Gastroesophageal sphincter (tissue), 4 donors: Measurements from ENCODE around the gene ELOVL5. TPM values are rescaled to one million over a fixed set of nuclear protein-coding genes. Genes with fewer than 3 reads are reported as not detected.
A peak's percentile ranks its signal among the peaks of the same experiment; 100 is the strongest.
"Not testable (repeated sequence)": the region's sequence is repeated elsewhere in the genome, so short reads cannot be mapped to it uniquely, and the experiment has no call there.

Experiments used
- ATAC-seq: fragments of 150-250 bp; one replicate; pipeline ENCODE4 v1.9.1; 2016; ENCODE audit warnings: mild to moderate bottlenecking, moderate library complexity
- H3K27ac ChIP-seq, 4 donors: fragments of 200-600 bp; sonication (generic) in 3 of 4; 1 replicate in 3 of 4; 2 replicates in 1 of 4; pipeline ENCODE4 v1.5.1; 2016 to 2019
- H3K27me3 ChIP-seq: fragments of 200-600 bp; sonication (generic); one replicate; pipeline ENCODE4 v1.5.1; 2019
- H3K36me3 ChIP-seq, 2 donors: fragments of 200-600 bp; sonication (generic); one replicate each; pipeline ENCODE4 v1.5.1; 2019; ENCODE audit warnings: control low read depth in 1 of 2
- H3K4me1 ChIP-seq, 3 donors: fragments of 200-600 bp; sonication (generic); 1 replicate in 2 of 3; 2 replicates in 1 of 3; pipeline ENCODE4 v1.5.1; 2016 to 2019; ENCODE audit warnings: control low read depth in 2 of 3
- H3K4me3 ChIP-seq, 2 donors: fragments of 200-600 bp; sonication (generic); one replicate each; pipeline ENCODE4 v1.5.1; 2019; ENCODE audit warnings: mild to moderate bottlenecking in 1 of 2, moderate library complexity in 1 of 2
- H3K9me3 ChIP-seq, 3 donors: fragments of 200-600 bp; sonication (generic); one replicate each; pipeline ENCODE4 v1.5.1; 2017 to 2019; ENCODE audit warnings: control low read depth in 2 of 3
- CTCF ChIP-seq, 4 experiments: fragments of 200-600 bp in 2 of 4; fragments of 450-650 bp in 2 of 4; sonication (generic) in 1 of 4; IDR thresholded peaks; one replicate each; pipeline ENCODE4 v1.5.1; 2017 to 2019; ENCODE audit warnings: antibody characterized with exemption in 4 of 4, mild to moderate bottlenecking in 2 of 4, moderate library complexity in 2 of 4
- EP300 ChIP-seq: sonication (generic); formaldehyde crosslinking; IDR thresholded peaks from one replicate; pipeline ENCODE4 v1.6.1; 2017; ENCODE audit warnings: antibody characterized with exemption, mild to moderate bottlenecking
- POLR2A ChIP-seq, 2 donors: fragments of 450-650 bp; IDR thresholded peaks; one replicate each; pipeline ENCODE4 v1.6.1; 2017; ENCODE audit warnings: antibody characterized with exemption in 2 of 2, mild to moderate bottlenecking in 2 of 2, moderate library complexity in 1 of 2
- POLR2AphosphoS5 ChIP-seq: sonication (generic); formaldehyde crosslinking; IDR thresholded peaks from one replicate; pipeline ENCODE4 v1.6.1; 2017; ENCODE audit warnings: antibody characterized with exemption
- WGBS, 2 donors: methylation state at CpG; one replicate each; pipeline ENCODE4 v1.1.5; 2018; ENCODE audit warnings: low coverage in 1 of 2; 5-methylcytosine and 5-hydroxymethylcytosine counted together
- total RNA-seq, 4 donors: library from RNA; depleted of rRNA; stranded (reverse); fragments of >200 nt; gene quantifications; one replicate each; pipeline ENCODE4 v1.1.0, GENCODE V29; 2016

The ELOVL5 gene
- total RNA-seq, 4 donors from 2014 or later, result 51.5 to 94.6 (median 64.6) TPM

DNA sequence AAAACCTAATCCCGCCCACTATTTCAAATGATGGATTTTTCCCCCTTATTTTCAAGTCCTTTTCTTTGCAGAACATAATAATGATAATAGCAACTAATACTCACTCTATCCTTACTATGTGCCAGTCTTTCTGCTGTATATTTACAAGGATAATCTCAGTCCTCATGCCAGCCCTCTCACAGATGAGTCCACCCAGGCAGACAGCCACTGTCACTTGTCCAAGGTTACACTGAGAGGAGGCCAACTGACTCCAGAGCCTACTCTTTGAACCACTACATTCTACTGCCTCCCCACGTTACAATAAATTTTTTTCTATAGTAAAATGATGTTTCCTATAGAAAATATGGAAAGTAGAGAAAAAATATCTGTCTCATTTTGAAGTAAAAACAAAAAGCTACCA lies 30.9 kb downstream of the ELOVL5 start:
- peaks cover 18 to 69% (median 26%) of the 10 kb centered on the region in 3 donors for H3K4me1 ChIP-seq
- no peak for TF ChIP-seq EP300
- no peak for TF ChIP-seq POLR2AphosphoS5
- TF ChIP-seq CTCF (IDR thresholded peaks at IDR 0.05), result no peak
- no peak for TF ChIP-seq POLR2A (IDR thresholded peaks at IDR 0.05)
- no peak for ATAC-seq
- WGBS, 2 donors, result 80 to 100% methylated on average over 1 to 2 of the region's 2 CpGs
- no peaks in the 10 kb centered on the region for H3K9me3 ChIP-seq
- H3K27me3 ChIP-seq, result no peaks in the 10 kb centered on the region
- H3K27ac ChIP-seq, result no peak overlapping the region
- no peak overlapping the region for H3K4me3 ChIP-seq
- no peaks in the 10 kb centered on the region for H3K36me3 ChIP-seq

GRCh38 chr6:53317299-53317698 lies 31.5 kb downstream of the ELOVL5 start:
- not testable (repeated sequence) for H3K9me3 ChIP-seq, H3K4me3 ChIP-seq, ATAC-seq, H3K27me3 ChIP-seq, H3K36me3 ChIP-seq, H3K27ac ChIP-seq
- WGBS, 2 donors, result 65 to 82% methylated on average over 4 to 8 of the region's 8 CpGs
- peaks cover 15 to 63% (median 24%) of the 10 kb centered on the region in 3 donors for H3K4me1 ChIP-seq

DNA sequence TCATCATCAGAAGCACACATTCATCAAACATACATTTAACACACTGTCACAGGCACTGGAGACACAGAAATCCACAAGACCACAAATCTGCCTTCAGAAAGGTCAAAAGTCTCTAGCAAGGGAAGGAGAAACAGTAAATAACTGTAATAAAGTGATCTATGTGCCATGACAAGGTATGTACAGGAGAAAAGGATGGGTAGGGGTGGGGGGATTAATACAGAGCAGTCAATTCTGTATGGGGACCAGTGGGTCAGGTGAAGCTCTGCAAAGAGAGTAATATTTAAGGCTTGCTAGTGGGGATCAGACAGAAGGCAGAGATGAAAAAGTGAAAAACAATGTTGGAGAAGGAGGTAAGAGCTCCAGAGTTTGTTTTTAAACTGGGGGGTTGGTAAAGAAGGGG lies 32.6 kb downstream of the ELOVL5 start:
- peaks cover 8 to 53% (median 17%) of the 10 kb centered on the region in 3 donors for H3K4me1 ChIP-seq
- TF ChIP-seq CTCF (IDR thresholded peaks at IDR 0.05), result no peak
- no peak for TF ChIP-seq EP300
- no peak for TF ChIP-seq POLR2A (IDR thresholded peaks at IDR 0.05)
- TF ChIP-seq POLR2AphosphoS5, result no peak

GRCh38 chr6:53315086-53315724 lies 33.5 kb downstream of the ELOVL5 start:
- TF ChIP-seq EP300, result no peak
- no peak for TF ChIP-seq POLR2AphosphoS5
- TF ChIP-seq POLR2A (IDR thresholded peaks at IDR 0.05), result no peak
- no peak for TF ChIP-seq CTCF (IDR thresholded peaks at IDR 0.05)
- 68% methylated on average over 3 of the region's 3 CpGs for WGBS, 2 donors
- H3K4me1 ChIP-seq, result peaks cover 8 to 53% (median 17%) of the 10 kb centered on the region in 3 donors
- no peak for ATAC-seq
- no peak overlapping the region for H3K4me3 ChIP-seq
- H3K36me3 ChIP-seq, result no peaks in the 10 kb centered on the region
- no peak overlapping the region for H3K27ac ChIP-seq
- no peaks in the 10 kb centered on the region for H3K27me3 ChIP-seq
- H3K9me3 ChIP-seq, result no peaks in the 10 kb centered on the region

More for the DNA sequence above, 32.6 kb downstream of the ELOVL5 start:
- Histone ChIP-seq H3K27ac (peak overlapping the region in 1 of 4 donors; percentile 4), H3K36me3 (no peaks in the 10 kb centered on the region), H3K4me3 (no peak overlapping the region), H3K27me3 (no peaks in the 10 kb centered on the region), H3K9me3 (no peaks in the 10 kb centered on the region)
- no peak for ATAC-seq

DNA sequence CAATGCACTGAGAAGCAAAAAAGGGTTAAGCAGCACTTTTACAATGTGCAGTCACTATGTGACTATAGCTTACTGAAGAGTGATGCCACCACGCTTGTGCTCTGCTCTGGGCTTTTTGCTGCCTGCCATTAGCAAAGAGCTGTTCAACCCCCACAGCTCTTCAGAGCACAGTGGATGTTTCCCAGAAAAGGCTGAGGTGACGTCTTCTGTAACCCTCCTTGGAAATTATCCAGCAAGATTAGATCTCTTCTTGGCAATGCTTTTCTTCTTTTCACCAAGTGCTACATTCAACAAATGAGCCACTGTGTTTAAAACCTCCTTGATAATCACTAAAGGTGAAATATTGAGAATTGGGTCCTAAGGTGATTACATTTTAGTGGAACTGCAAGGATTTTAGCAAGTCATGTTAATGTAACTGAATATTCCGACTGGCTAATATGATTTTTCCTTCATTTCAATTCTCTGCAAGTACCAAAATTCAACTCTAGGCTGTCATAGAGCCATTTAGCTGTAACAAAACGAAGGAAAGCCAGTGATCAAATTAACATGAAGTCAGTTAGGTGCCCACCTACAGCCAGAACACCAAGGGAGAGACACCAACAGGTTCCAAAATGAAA lies 34.9 kb downstream of the ELOVL5 start:
- H3K27ac ChIP-seq, result peak overlapping the region in 1 of 4 donors; percentile 21
- 44 to 48% methylated on average over 4 of the region's 4 CpGs for WGBS, 2 donors
- H3K4me1 ChIP-seq, result peaks cover 19 to 62% (median 19%) of the 10 kb centered on the region in 3 donors
- no peaks in the 10 kb centered on the region for H3K27me3 ChIP-seq
- peak in 1 of 4 experiments; percentile 21 for TF ChIP-seq CTCF (IDR thresholded peaks at IDR 0.05)
- TF ChIP-seq POLR2AphosphoS5, result peak; percentile 59
- TF ChIP-seq POLR2A (IDR thresholded peaks at IDR 0.05), result no peak
- H3K4me3 ChIP-seq, result no peak overlapping the region
- ATAC-seq, result peak; percentile 32
- no peaks in the 10 kb centered on the region for H3K9me3 ChIP-seq
- no peaks in the 10 kb centered on the region for H3K36me3 ChIP-seq
